OCI-LY3 (cell line): ENCODE results near the gene TTLL10.

Experiments used
- EZH2phosphoT487 ChIP-seq: fragments of 200-600 bp; shearing (Covaris generic); IDR thresholded peaks from 2 replicates; pipeline ENCODE4 v1.6.1; 2018; ENCODE audit warnings: antibody characterized with exemption, mixed run types, low read depth
- TF ChIP-seq, protein P1 (sequence below): fragments of 200-600, 300-600 bp; sonication (generic); IDR thresholded peaks from 2 replicates; pipeline ENCODE4 v1.5.1; 2014; ENCODE audit warnings: antibody characterized with exemption, low read length, low read depth

DNA sequence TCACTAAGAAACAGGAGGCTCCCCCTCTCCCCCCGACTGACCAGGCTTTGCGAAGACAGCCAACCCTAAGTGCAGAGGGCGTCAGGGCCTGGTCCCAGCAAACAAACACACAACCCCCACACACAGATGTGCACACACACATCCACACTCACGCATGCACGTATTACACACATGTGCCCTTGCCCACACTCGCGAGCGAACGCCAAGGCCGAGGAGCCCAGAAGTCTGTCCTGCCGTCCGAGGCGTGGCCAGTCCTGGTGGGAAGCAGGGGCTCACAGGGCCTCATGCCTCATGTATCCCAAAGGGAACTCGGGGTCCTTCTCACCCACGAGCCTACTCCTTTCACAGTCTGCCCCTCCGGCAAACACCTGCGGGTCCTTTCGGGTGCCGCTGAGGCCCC lies 56.1 kb downstream of the TTLL10 start:
- TF ChIP-seq, protein P1, sequence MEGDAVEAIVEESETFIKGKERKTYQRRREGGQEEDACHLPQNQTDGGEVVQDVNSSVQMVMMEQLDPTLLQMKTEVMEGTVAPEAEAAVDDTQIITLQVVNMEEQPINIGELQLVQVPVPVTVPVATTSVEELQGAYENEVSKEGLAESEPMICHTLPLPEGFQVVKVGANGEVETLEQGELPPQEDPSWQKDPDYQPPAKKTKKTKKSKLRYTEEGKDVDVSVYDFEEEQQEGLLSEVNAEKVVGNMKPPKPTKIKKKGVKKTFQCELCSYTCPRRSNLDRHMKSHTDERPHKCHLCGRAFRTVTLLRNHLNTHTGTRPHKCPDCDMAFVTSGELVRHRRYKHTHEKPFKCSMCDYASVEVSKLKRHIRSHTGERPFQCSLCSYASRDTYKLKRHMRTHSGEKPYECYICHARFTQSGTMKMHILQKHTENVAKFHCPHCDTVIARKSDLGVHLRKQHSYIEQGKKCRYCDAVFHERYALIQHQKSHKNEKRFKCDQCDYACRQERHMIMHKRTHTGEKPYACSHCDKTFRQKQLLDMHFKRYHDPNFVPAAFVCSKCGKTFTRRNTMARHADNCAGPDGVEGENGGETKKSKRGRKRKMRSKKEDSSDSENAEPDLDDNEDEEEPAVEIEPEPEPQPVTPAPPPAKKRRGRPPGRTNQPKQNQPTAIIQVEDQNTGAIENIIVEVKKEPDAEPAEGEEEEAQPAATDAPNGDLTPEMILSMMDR: no peak
- no peak for TF ChIP-seq EZH2phosphoT487
